Stimulated activated CD8-positive, alpha-beta memory T cell treated with anti-CD3 and anti-CD28 coated beads, Interleukin-12 subunit alpha, Interleukin-12 subunit beta, amount 100 ng/mL, for 4 hours (primary cell): ENCODE data around the gene DLGAP1.
"Not testable (repeated sequence)": the region's sequence is repeated elsewhere in the genome, so short reads cannot be mapped to it uniquely, and the experiment has no call there.

ENCODE experiments used
- DNase-seq: peaks from one replicate; pipeline ENCODE4 v3.0.0-alpha.2; 2020; ENCODE audit warnings: low read depth

DLGAP1 gene

DNA sequence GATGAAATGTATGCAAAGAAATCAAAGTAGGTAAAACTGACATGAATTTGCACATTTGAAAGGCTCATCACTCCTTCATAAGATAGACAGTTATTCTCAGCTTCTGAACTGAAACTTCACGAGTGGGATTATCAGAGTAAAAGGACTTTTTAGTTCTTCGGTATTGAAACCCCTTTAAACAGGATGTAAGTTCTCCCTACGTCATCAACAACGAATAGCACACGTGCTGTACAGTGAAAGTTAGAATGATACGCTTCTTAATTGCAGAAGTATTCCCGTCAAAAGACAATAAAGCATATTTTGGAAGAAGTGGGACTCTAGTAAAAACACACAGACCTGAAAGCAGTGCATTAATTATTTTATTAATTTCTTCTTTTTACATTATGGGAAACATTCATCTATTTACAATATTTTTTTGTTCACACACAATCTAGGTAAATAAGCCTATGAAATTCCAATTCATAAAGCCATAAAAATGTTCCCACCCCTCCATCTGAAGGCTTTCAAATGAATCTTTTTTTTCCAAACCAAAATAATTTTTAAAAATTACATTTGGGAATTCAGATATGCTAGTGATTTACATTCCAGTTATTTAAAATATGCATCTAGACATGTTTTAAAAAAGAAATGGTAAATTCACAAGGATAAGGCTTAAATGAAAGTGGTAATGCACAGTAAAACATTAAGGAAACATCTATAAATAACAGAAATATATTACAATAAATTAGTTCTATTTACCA lies 959.2 kb downstream of the DLGAP1 start:
- no peak for DNase-seq

DNA sequence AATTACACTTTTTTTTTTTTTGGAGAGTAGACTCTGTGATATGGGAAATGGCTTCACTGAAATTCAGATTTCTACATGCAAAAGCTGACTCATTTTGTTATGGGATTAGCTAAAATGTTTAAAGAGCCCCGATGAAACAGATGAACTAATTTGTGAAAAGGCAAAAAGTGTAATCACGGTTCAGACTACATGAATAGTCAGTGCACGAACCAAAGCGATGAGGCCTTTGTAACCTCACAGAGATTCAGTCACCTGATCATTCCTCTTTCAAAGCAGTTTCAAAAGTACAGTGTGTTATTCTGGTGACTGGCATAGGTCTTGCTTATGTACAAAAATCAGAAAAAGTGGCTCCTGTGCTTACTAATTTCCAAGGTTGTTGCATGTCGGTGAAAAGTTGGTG lies 960.5 kb downstream of the DLGAP1 start:
- DNase-seq = no peak

DNA sequence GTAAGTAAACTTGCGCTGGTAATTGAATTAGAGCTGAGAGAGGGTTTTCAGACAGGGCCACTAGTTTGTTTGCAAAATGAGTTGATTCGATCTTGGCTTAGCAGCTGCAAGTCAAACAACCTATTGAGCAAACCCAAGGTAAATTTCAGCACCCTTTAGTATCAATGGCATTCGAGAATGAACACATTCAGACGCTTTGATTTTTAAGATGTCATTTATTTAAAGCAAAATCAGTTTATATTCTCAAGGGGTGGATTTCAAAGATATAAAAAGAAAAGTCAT lies 960.9 kb downstream of the DLGAP1 start:
- no peak for DNase-seq

DNA sequence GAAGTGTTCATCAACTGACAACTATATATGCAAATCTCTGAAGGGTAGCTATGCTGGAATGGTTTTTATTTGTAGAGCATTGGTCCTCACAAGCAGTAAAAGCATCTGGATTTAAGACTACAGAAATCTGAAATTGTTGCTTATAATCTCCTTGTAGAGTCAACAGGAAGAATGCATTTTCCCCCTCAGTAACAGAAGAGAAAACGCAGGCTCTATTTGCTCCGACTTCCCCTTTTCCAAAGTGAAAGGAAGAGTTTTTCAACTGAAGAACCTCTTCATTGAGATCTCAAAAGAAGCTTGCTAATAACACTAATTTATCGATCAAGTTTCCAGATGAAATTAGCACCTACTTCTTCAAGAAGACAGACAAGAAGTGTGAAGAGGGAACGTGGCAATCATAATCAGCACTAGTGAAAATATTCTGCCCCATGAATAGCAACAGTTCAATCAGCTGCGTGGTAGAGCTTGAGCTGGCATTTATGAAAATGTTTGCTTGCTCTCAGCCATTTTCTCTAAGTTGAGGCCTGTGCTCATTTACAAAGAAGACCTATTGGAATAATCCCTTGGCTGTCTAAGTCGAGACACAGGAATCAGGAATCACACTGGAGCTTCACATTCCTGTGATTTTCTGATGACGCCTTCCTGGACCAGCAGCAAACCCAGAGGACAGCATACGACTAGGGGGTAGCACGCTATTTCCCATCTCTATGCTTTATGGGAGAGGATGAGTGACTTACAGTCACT lies 961.4 kb downstream of the DLGAP1 start:
- no peak for DNase-seq

DNA sequence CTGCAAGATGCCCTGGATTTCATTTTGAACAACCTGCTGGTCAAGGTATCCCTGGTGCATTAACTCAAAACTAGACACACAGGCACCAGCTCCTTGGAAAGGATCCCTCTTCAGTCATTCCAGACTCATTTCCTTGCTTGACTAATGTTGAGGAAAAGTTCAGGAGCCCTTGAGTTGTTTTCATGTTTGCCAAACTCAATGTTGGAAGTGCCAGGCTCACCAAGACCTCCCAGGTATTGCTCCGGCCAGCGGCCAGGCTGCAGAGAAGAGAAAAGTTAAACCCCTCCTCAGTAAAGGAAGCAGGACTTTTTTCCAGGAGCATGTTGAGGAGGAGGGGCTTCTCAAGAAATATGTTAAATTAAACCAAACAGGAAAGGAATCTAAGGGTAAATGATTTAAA lies 962.4 kb downstream of the DLGAP1 start:
- DNase-seq = no peak

DNA sequence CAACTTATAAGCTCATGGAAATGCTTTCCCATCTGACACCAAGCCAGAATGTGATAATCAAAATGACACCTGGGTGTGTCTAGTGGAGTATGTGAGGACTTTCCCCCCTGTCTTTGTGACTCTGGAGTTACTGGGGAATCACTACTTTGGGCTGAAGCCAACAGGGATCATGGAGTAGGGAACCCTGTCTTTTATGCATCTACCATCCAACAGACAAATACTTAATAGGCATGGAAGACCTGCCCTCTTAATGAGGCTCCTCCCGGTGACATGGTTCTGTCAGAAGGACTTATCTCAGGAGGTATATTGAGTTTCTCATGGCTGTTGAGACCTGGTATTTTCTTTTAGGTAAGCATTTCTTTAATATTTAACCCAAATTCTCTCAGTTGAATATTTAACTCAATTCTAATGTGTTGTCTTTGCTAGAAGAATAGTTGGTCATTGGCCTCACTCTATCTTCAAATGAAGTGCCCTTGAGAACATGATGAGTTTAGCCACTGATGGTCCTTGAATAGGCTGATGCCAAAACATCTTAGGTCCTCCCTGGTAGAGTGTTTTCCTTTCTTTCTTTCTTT lies 963.0 kb downstream of the DLGAP1 start:
- DNase-seq = no peak

DNA sequence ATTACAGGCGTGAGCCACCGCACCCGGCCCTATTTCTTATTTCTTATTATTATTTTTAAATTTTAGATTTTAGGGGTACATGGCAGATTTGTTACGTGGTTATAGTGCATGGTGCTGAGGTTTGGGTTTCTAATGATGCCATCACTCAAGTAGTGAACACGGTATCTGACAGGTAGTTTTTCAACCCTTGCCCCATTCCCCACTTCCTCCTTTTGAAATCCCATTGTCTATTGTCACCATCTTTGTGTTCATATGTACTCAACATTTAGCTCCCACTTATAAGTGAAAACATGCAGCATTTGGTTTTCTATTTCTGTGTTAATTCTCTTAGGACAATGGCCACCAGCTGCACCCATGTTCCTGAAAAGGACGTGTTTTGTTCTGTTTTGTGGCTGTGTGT lies 965.6 kb downstream of the DLGAP1 start:
- no peak for DNase-seq

DNA sequence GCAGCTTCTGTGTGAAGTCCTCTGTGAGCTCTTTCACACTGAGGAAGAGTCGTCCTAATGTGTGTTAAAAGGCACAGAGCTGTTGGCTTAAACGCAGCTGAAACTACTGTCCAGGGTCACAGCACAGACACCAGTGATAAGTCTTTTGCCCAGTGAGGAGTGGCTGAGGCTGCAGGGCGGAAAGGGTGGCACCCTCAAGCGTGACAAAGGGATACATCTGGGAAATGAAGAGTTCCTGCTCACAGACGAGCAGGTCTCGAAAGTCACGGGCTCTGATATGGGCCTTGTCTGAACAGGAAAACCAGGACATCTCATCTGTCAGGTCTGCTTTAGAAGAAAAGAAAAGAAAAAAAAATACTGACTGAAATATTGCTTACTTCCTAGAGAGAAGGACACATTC lies 968.6 kb downstream of the DLGAP1 start:
- no peak for DNase-seq

DNA sequence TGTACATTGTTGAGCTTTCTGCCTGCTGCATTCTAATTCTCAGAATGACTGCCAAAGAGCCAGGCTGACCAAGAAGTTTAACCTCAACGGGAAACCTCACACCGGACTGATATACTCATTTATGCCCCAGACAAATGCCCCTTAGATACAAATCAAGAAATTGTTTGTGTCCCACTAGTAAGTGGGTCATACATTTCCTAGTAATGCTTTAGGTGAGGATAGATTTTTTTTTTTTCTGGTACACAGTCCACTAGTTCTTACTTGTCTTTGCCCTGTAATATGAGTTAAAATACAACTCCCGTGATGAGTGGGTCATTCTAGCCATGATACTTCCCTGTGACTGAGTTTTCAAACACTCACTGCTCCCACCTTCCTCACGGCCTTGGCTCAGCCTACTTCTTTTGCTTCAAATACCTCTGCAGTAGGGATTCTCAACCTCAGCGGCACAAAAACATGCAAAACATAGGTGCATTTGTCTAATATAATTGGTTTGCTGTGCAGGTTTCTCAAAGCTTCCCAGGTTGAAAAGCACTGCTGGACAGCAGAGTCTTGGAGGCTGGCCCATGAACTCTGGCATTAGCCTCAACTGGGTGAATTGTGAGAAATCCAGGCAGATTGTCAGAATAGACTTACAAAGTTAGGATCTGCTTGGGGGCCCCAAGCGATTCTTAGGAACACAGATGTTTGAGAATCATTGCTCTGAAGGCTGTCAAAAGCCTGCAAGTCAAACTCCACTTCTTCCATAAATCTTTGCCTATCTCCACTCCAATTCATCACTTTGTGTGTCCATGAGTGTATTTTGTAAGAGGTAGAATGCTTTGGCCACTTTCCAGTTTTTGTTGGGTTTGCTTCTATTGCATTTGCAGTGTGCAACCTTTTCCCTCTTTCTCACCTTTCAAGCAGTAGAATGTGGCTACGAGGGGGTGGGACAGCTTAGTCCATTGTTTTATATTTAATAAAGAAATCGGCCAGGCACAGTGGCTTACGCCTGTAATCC lies 969.7 kb downstream of the DLGAP1 start:
- no peak for DNase-seq

DNA sequence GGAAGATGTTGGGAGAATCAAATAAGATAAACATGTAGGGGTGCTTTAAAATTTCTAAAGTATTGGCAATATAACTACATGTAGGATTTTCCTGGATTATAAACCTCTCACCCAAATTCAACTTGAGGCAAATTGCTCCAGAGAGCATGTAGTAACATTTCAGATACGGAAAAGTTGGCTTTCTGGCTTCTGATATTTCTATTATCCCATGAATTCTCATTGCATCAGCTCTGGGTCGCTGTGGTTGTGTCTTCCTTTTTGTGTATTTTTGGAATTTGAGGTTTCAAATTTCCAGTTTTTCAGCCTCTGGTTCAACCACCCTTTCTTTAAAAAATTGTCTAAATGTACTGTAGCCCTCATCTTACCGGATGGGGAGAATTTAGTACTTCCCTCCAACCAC lies 972.8 kb downstream of the DLGAP1 start:
- DNase-seq = no peak

DNA sequence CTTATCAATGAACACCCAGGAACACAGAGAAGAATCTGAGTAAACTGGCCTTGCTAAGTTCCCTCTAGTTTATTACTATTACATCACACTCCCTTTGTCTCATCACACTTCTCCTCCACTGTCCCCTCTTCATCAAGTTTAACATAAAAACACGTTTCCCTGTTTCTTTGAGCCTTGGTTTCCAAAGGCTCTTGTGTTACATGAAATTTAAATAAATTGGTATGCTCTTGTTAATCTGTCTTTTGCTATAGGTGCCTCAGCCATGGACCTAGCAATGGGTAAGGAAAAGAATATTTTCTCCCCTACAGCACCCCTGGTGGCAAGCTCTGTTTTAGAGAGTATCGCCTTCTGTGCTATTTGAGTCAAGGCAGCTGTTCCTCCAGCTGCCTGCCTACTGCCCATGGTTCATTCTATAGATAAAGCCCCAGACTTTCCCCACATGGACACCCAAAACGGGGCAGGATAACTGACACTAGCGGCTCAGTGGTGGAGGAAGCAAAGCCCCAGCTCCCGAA lies 973.4 kb downstream of the DLGAP1 start:
- DNase-seq = no peak

DNA sequence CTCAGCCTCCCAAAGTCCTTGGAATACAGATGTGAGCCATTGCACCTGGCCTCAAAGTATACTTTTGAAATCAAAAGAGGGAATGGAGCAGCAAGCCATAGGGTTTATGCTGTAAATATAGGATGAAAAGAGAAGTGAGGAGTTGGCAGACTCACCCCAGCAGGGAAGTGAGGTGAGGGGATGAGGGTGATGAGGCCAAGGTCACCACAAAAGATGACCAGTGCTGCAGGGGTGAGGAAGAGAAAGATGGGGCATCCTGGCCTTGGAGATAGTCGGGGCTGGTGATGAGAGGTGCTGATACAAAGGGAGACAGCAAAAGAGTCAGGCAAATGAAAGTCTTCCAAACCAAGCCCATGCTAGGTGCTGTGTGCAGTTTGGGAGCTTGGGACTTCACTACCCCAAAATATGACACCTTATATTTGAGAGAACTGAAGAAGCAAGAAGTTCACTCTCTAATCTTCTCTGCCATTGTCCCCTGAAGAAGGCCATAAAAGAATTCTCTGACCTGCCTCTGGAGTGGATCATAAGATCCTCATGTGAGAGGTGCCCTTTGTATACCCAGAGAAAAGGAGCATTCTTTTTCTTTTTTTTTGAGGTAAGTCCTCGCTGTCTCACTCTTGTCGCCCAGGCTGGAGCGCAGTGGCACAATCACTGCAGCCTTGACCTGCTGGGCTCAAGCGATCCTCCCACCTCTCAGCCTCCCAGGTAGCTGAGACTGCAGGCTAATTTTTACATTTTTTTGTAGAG lies 974.1 kb downstream of the DLGAP1 start:
- no peak for DNase-seq

DNA sequence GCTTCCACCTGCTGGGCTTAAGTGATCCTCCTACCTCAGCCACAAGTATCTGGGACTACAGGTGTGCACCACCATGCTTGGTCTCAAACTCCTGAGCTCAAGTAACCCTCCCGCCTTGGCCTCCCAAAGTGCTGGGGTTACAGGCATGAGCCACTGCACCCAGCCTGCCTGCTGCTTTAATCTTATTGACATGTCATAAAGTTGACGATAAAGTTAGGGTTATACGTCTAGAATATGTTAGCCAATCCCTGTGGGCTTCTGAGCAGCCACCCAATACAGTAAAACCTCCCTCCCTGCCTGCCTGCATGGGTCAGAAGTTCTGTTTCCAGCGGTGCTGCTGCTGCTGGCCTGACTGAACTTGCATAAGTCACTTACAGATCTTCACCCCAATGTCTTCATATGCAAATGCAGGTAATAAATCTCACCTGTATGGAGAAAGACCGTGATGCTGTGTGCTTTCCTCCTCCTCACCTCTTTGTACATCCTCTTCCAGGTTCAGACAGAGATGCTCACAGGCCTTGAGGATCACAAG lies 975.1 kb downstream of the DLGAP1 start:
- DNase-seq = no peak

DNA sequence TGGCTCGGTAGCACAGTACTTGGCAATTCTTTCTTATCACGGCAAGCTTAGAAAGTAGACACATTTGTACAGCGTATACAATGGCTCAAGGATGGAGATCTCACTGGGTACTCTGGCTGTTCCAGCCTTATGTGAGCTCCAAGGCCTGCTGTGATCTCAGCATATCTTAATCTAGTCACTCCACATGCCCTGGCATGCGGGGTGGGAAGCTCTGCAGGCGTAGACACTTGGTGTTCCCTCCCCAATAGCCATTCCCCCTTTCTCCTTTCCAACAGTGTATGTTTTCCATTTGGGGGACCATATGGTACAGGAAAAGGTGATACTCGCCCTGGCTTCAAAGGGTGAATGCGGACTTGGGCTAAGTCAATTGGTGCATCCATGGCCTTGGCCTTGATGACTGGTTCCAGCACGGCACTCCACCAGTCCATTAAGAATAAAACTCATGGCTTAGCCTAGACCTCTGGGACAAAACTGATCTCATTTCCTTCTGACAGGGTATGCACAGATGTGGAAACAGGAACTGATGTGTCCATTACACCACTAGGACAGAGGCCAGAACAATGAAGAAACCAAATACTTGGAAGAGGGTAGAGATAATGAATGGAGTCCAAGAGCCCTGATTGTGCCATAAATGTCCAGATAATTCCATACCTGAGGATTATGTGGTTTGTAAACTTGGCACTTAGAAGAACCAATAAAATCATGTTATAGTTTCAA lies 976.7 kb downstream of the DLGAP1 start:
- DNase-seq = no peak

DNA sequence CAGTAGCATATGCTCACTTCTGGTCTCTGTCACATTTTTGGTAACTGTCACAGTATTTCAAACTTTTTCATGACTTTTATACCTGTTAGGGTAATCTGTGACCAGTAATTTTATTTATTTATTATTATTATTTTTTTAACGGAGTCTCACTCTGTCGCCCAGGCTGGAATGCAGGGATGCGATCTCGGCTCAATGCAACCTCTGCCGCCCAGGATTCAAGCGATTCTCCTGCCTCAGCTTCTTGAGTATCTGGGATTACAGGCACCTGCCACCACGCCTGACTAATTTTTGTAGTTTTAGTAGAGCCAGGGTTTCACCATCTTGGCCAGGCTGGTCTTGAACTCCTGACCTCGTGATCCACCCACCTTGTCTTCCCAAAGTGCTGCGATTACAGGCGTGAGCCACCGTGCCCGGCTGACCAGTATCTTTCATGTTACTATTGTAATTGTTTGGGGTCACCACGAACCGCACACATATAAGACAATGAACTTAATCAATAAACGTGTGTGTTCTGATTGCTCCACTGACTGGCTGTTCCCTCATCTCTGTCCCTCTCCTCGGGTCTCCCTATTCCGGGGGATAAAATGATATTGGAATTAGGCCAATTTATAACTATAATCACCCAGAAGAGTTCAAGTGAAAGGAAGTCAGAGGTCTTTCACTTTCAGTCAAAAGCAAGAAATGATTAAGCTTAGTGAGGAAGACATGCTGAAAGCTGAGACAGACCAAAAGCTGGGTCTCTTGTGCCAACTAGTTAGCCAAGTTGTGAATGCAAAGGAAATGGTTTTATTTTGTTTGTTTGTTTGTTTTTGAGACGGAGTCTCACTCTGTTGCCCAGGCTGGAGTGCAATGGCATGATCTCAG lies 982.2 kb downstream of the DLGAP1 start:
- no peak for DNase-seq

DNA sequence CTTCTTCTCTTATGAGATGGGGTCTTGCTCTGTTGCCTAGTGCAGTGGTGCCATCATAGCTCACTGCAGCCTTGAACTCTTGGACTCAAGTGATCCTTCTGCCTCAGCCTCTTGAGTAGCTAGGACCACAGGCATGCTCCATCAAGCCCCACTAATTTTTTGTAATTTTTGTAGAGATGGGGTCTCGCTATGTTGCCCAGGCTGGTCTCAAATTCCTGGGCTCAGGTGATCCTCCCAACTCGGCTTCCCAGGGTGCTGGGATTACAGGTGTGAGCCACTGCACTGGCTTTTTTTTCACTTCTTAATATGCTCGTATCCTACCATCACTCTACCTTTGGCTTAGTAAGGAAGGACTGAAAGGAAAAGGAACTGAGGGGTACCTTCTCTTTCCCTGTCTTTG lies 983.0 kb downstream of the DLGAP1 start:
- not testable (repeated sequence) for DNase-seq

DNA sequence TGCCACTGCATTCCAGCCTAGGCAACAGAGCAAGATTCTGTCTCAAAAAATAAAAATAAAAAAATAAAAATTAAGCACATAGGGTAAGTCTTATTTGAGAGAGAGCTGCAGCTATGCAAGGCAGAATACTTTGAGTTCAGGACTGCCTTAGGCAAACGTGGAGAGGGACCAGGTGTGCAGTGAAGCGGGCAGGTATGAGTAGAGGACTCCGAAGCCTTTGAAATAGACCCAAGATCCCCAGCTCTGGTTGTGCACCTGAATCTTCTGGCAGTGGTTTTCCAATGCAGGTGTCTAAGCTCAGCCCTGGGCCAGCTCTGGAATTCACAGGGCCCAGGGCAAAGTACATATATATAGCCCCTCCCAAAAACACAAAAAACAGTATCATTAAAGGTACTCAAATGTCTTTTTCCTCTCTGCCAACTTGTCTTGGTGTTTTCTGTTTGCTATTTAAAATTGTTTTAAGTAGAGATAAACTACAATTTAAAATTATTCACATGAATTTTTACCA lies 983.9 kb downstream of the DLGAP1 start:
- no peak for DNase-seq

DNA sequence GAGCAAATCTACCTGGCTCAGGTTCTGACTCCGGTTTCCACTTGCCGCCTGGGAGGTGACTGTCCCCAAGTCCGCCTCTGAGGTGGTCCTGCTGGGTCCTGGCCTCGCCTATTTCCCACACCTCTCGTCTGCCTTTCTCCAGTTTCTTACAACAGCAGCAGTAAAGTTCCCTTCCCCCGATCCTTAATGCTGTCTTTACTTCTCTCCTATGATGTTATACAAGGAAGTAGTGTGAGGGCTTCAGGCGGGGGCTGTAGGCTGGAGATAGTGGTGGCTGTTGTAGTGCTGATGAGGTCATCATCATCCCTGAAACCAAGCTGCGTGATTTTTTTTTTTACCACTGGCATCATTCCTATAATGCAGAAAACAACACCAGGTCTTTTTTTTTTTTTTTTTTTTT lies 986.3 kb downstream of the DLGAP1 start:
- DNase-seq = no peak

DNA sequence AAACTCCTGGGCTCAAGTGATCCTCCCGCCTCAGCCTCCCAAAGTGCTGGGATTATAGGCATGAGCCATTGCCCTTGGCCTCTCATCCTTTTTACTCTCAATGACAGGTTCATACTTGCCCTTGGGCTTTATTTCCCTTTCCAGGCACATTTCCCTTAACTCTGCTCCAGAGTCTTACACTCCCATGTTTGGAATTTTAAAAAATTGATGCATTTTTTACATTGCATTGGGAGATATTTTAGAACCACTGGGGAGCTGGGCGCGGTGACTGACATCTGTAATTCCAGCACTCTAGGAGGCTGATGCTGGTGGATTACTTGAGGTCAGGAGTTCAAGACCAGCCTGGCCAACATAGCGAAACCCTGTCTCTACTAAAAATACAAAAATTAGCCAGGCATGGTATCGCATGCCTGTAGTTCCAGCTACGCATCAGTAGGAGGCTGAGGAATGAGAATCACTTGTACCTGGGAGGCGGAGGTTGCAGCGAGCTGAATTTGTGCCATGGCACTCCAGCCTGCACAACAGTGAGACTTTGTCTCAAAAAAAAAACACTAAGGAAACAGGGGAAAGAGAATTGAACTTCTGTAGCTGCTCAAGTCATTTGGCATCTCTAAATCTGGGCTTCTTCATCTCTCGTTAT lies 986.9 kb downstream of the DLGAP1 start:
- no peak for DNase-seq
